BLaER1 (cell line): ENCODE data around the gene NDUFS1.
"Not testable (repeated sequence)": the region's sequence is repeated elsewhere in the genome, so short reads cannot be mapped to it uniquely, and the experiment has no call there.

Experiments used
- H3K27ac ChIP-seq: shearing (Covaris generic); formaldehyde crosslinking; 2 replicates; pipeline ENCODE4 v1.8.1; 2022
- H3K27me3 ChIP-seq: shearing (Covaris generic); formaldehyde crosslinking; 2 replicates; pipeline ENCODE4 v1.8.1; 2022
- H3K36me3 ChIP-seq: shearing (Covaris generic); formaldehyde crosslinking; 2 replicates; pipeline ENCODE4 v1.8.1; 2022
- H3K4me1 ChIP-seq: shearing (Covaris generic); formaldehyde crosslinking; 2 replicates; pipeline ENCODE4 v1.8.1; 2022
- H3K4me2 ChIP-seq: shearing (Covaris generic); formaldehyde crosslinking; 2 replicates; pipeline ENCODE4 v1.8.1; 2022
- H3K4me3 ChIP-seq: shearing (Covaris generic); formaldehyde crosslinking; 2 replicates; pipeline ENCODE4 v1.8.1; 2022
- H3K9ac ChIP-seq: shearing (Covaris generic); formaldehyde crosslinking; 2 replicates; pipeline ENCODE4 v1.8.1; 2022
- H3K9me3 ChIP-seq: shearing (Covaris generic); formaldehyde crosslinking; 2 replicates; pipeline ENCODE4 v1.8.1; 2022
- H4K20me1 ChIP-seq: shearing (Covaris generic); formaldehyde crosslinking; 2 replicates; pipeline ENCODE4 v1.8.1; 2022
- Cebpa-rat ChIP-seq: shearing (Covaris generic); IDR thresholded peaks from 2 replicates; pipeline ENCODE4 v1.8.1; 2022

The NDUFS1 gene

DNA sequence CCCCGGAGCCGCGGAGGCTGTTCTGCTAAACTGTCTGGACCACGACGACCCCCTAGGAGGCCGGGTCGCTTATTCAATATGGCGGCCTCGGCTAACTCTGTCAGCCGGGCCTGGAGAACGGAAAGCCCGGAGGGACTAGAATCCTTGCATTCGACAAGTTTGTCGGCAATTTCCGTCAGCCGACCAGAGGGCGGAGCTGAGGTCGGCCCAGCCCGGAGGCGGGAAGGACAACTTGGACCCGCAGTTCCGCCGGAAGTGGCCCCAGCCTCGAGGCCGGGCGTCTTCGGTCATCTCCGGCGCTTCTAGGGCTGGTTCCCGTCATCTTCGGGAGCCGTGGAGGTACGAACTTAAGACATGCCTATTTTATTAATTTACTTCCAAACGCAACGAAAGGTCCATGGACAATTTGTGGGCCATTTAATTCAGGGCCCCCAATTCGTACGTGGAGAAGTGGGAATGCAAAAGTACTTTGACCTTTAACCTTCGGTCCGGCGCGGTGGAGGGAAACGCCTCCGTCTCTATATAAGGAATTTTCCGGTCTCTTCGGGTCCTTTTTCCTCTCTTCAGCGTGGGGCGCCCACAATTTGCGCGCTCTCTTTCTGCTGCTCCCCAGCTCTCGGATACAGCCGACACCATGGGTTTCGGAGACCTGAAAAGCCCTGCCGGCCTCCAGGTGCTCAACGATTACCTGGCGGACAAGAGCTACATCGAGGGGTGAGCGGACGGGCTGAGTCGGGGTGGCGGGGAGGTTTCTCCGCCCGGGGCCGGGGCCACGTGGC lies at the start of gene NDUFS1, which contains the start of gene EEF1B2:
Gene NDUFS1 (minus strand): TSS at position 99 of the 779 bp plus-strand sequence. CDS start 5,766 bp downstream, outside the sequence.
Gene EEF1B2 (plus strand): TSS at position 550 of the 779 bp plus-strand sequence. CDS start 85 bp downstream, at position 635.
- Histone ChIP-seq H3K27me3 (no peaks in the 10 kb centered on the region), H3K4me3 (peak within 1 kb of the TSS; percentile 86), H3K9me3 (no peaks in the 10 kb centered on the region), H3K4me2 (peak within 1 kb of the TSS; percentile 95), H3K36me3 (peaks cover 54% of the 10 kb centered on the region), H3K27ac (peak within 1 kb of the TSS; percentile 96), H3K9ac (peak within 1 kb of the TSS; percentile 95), H3K4me1 (peaks cover 37% of the 10 kb centered on the region), H4K20me1 (peaks cover 53% of the 10 kb centered on the region)
- no peak for TF ChIP-seq Cebpa-rat

DNA sequence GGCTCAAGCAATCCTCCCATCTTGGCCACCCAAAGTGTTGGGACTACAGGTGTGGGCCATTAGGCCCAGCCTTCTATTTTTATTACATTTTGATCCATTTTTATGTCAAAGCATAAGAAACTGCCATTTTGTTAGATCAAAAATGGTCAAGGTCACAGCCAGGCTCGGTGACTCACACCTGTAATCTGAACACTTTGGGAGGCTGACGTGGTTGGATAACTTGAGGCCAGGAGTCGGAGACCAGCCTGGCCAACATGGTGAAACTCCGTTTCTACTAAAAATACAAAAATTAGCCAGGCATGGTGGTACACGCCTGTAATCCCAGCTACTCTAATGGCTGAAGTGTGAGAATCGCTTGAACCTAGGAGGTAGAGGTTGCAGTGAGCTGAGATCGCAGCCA lies 49.7 kb upstream of the NDUFS1 start:
- 0 out of 2 replicates have a peak, but pooled peaks cover under 1% of the 10 kb centered on the region for H3K9me3 ChIP-seq
- H3K4me3 ChIP-seq, result no peak overlapping the region
- no peak overlapping the region for H3K4me2 ChIP-seq
- no peaks in the 10 kb centered on the region for H4K20me1 ChIP-seq
- H3K36me3 ChIP-seq, result no peaks in the 10 kb centered on the region
- H3K27me3 ChIP-seq, result no peaks in the 10 kb centered on the region
- no peak for TF ChIP-seq Cebpa-rat
- H3K9ac ChIP-seq, result no peak overlapping the region
- H3K27ac ChIP-seq, result no peak overlapping the region
- H3K4me1 ChIP-seq, result peaks cover 11% of the 10 kb centered on the region

DNA sequence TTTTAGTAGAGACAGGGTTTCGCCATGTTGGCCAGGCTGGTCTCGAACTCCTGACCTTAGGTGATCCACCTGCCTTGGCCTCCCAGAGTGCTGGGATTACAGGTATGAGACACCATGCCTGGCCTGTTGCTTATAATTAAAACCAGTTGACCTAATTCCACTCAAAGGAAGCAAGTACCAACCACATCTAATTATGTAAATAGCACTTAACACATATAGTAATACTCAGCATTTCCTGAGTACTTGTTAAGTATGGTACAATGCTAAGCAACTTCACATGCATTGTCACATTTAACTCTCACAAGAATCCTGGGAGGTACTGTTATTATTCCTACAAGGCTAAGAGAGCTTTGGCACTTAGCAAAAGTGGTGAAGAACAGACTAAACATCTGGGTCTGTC lies 48.1 kb upstream of the NDUFS1 start:
- peaks cover 11% of the 10 kb centered on the region for H3K4me1 ChIP-seq
- not testable (repeated sequence) for H3K27me3 ChIP-seq, H3K27ac ChIP-seq, H3K4me3 ChIP-seq, H3K9me3 ChIP-seq, H3K4me2 ChIP-seq, H3K9ac ChIP-seq, H3K36me3 ChIP-seq, H4K20me1 ChIP-seq

DNA sequence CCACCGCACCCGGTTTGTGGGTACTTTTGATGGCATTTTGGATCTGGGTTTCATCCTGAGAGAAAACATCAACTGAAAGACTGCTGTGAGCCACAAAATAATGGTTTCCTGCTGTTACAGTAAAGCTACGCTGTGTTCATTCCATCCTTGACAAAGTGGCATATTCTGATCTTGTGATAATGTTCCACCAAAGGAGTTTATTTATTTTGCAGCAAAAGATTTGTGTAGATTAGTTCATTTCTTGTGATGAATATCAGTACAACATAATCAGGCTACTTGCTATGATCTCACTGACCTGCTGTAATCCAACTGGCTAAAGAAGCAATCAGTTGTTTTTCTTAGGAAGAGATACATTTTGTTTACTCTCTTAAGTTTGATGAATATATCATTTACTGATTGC lies 45.5 kb upstream of the NDUFS1 start:
- Histone ChIP-seq H3K4me2 (no peak overlapping the region; the same call in 1 of the 2 replicates), H4K20me1 (no peaks in the 10 kb centered on the region), H3K9me3 (peaks cover 9% of the 10 kb centered on the region), H3K4me1 (peaks cover 11% of the 10 kb centered on the region), H3K27me3 (no peaks in the 10 kb centered on the region), H3K4me3 (no peak overlapping the region), H3K36me3 (no peaks in the 10 kb centered on the region), H3K27ac (no peak overlapping the region), H3K9ac (no peak overlapping the region)
- TF ChIP-seq Cebpa-rat, result no peak

DNA sequence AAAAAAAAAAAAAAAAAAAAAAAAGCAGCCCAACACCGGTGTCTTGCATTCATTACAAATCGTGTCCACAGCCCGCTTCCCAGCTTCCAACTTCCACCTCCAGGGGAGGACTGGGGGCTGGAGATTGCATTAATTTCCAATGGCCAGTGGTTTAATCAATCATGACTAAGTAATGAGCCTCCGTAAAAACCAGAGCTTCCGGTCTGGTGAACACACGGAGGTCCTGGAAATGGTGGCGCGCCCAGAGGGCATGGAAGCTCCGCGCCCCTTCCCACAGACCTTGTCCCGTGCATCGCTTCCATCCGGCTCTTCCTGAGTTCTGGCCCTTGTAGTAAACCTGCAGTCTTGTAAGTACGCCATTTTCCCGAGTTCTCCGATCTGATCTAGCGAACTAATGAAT lies 44.1 kb upstream of the NDUFS1 start:
- Histone ChIP-seq H3K27me3 (no peaks in the 10 kb centered on the region), H3K4me3 (no peak overlapping the region), H3K36me3 (no peaks in the 10 kb centered on the region), H3K27ac (no peak overlapping the region), H3K9me3 (peaks cover 9% of the 10 kb centered on the region), H4K20me1 (no peaks in the 10 kb centered on the region), H3K9ac (no peak overlapping the region), H3K4me2 (no peak overlapping the region), H3K4me1 (peaks cover 11% of the 10 kb centered on the region)
- TF ChIP-seq Cebpa-rat, result no peak

DNA sequence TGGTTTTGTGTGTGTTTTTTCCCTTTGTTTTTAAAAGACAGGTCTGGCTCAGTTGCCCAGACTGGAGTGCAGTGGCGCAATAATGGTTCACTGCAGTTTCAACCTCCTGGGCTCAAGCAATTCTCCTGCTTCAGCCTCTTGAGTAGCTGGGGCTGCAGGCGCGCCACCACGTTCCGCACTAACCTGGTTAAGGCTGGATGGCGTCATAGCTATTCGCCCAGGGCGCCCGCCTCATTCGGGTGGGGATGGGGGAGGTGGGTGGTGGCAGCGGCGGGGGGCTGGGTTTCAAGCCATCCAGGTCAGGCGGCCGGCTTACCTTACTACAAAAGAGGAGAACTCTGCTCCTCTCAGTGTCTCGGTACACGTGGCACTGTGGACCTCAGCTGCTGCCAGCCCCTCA lies 43.2 kb upstream of the NDUFS1 start:
- Histone ChIP-seq H3K36me3 (no peaks in the 10 kb centered on the region), H3K4me3 (no peak overlapping the region), H4K20me1 (no peaks in the 10 kb centered on the region), H3K4me2 (no peak overlapping the region), H3K27ac (no peak overlapping the region), H3K9ac (no peak overlapping the region), H3K4me1 (peaks cover 11% of the 10 kb centered on the region), H3K9me3 (peaks cover 9% of the 10 kb centered on the region), H3K27me3 (no peaks in the 10 kb centered on the region)
- TF ChIP-seq Cebpa-rat, result no peak

DNA sequence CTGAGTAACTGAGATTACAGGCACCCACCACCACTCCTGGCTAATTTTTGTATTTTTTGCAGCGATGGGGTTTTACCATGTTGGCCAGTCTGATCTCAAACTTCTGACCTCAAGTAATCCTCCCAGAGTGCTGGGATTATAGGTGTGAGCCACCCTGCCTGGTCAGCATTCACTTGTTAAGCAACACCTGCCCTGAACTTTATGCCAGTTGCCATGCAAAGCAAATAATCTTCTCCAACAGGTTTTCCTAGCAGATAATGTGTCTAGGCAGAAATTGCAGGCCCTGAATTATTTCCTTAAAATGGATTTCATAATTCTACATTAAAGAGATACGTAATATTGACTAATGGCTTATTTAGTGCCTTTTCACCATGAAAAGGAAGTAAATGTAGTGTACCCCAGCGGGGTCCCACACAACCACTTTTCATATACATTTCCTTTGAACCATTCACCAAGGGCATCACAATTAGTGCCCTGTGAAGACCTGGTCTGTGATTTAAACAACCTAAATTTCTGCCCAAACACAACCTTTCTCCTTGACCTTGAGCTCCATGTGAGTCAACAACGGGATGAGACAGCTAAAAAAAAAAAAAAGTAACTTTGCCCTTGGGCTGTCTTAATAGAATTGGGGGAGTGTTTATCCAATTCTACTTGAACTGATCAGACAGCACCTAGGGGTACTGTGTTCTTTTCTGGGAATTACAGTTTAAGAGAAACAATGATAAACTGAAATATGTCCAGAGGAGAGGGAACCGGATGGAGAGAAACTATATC lies 42.0 kb upstream of the NDUFS1 start:
- no peak overlapping the region for H3K9ac ChIP-seq
- no peak for TF ChIP-seq Cebpa-rat
- H3K36me3 ChIP-seq, result no peaks in the 10 kb centered on the region
- peaks cover 6% of the 10 kb centered on the region for H3K4me1 ChIP-seq
- no peaks in the 10 kb centered on the region for H4K20me1 ChIP-seq
- peaks cover 9% of the 10 kb centered on the region for H3K9me3 ChIP-seq
- H3K4me2 ChIP-seq, result no peak overlapping the region
- H3K27me3 ChIP-seq, result no peaks in the 10 kb centered on the region
- H3K4me3 ChIP-seq, result no peak overlapping the region
- H3K27ac ChIP-seq, result no peak overlapping the region

DNA sequence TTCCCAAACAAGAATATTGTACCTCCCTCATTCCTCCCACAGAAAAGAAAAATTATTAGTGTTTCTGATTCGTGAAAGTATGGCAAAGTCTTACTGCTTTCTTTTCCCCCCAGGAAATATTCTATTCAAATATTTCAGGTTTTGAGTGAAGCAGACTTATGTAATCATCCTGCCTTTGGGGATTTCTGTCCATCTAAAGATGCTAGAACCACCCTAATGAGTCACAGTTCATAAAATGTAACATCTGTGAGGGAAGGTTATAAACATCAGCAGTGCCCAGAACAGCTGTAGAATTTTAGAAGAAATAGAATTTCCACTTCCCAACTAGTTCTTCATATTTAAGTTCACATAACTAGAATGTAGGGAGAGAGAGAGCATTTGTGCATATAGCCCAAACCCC lies 39.4 kb upstream of the NDUFS1 start:
- Histone ChIP-seq H4K20me1 (no peaks in the 10 kb centered on the region), H3K36me3 (no peaks in the 10 kb centered on the region), H3K27me3 (no peaks in the 10 kb centered on the region), H3K27ac (no peak overlapping the region), H3K4me1 (no peaks in the 10 kb centered on the region), H3K9ac (no peak overlapping the region), H3K4me2 (no peak overlapping the region), H3K4me3 (no peak overlapping the region), H3K9me3 (peaks cover 6% of the 10 kb centered on the region)
- no peak for TF ChIP-seq Cebpa-rat

DNA sequence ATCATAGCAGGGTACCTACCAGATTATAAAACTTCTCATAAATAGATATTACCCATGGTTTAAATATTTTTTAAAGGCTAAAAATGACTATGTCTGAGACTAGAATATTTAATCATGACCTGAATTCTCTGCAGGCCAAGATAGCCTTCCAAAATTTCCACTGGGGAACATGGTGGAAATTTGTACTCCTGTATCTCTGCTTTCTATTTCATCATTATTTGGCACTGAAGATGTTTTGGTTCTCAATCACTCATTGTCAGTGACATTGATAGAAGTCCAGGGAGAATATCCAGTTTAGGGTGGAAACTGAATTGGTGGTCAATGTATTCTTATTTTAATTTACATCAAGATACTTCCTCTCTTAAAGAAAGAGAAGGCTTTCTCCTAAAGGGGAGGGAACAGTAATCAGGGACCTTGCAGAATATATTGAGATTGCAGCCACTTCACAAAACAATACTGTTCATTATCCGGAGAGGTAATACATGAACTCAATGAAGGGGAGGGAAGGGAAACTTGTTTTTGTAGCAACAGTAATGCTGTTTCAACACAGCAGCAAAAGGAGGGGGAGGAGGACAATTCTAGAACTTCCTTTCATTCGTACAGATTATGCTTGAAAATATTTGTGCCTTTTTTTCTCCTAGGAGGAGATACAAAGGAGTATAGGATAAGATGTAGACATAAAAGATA lies 34.6 kb upstream of the NDUFS1 start:
- Histone ChIP-seq H3K4me1 (no peaks in the 10 kb centered on the region), H3K4me2 (no peak overlapping the region), H3K9me3 (no peaks in the 10 kb centered on the region), H3K27ac (no peak overlapping the region), H3K27me3 (no peaks in the 10 kb centered on the region), H3K4me3 (no peak overlapping the region), H3K36me3 (no peaks in the 10 kb centered on the region), H3K9ac (no peak overlapping the region), H4K20me1 (no peaks in the 10 kb centered on the region)
- no peak for TF ChIP-seq Cebpa-rat

DNA sequence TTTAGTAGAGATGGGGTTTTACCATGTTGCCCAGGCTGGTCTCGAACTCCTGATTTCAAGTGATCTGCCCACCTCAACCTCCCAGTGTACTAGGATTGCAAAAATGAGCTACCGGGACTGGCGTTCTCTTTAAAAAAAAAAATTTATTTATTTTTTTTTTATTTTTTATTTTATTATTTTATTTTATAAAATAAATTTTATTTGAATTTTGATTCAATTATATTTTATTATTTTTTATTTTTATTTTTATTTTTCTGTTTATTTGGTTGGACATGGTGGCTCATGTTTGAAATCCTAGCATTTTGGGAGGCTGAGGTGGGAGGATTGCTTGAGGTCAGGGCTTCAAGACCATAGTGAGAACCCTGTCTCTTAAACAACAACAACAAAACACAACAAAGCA lies 32.9 kb upstream of the NDUFS1 start:
- no peak overlapping the region for H3K4me3 ChIP-seq
- H3K9me3 ChIP-seq, result no peaks in the 10 kb centered on the region
- no peak overlapping the region for H3K9ac ChIP-seq
- no peaks in the 10 kb centered on the region for H3K27me3 ChIP-seq
- H3K27ac ChIP-seq, result no peak overlapping the region
- H3K4me2 ChIP-seq, result no peak overlapping the region
- no peaks in the 10 kb centered on the region for H3K4me1 ChIP-seq
- no peaks in the 10 kb centered on the region for H4K20me1 ChIP-seq
- TF ChIP-seq Cebpa-rat, result no peak
- no peaks in the 10 kb centered on the region for H3K36me3 ChIP-seq
